Liver (tissue), 9 donors: ENCODE data around the gene AKT3. TPM values are rescaled to one million over a fixed set of nuclear protein-coding genes. Genes with fewer than 3 reads are reported as not detected.
A peak's percentile ranks its signal among the peaks of the same experiment; 100 is the strongest.

Source experiments
- DNase-seq: peaks from one replicate; pipeline ENCODE4 v3.0.0-alpha.2; 2017; ENCODE audit warnings: low spot score
- H3K27ac ChIP-seq, 2 donors: one replicate each; pipeline ENCODE4 v1.7.0; 2013; ENCODE audit warnings: inconsistent platforms in 2 of 2, low read length in 2 of 2, control low read depth in 1 of 2, low read depth in 1 of 2, mild to moderate bottlenecking in 1 of 2
- H3K27me3 ChIP-seq, 4 donors: one replicate each; pipeline versions ENCODE4 v1.6.1 to v1.7.0; 2013; ENCODE audit warnings: low read length in 3 of 4, inconsistent platforms in 1 of 4, mild to moderate bottlenecking in 1 of 4, moderate library complexity in 1 of 4; ENCODE audit not compliant: control insufficient read depth in 4 of 4, insufficient read depth in 4 of 4
- H3K36me3 ChIP-seq, 4 donors: one replicate each; pipeline versions ENCODE4 v1.6.1 to v1.7.0; 2013; ENCODE audit warnings: low read length in 3 of 4, mild to moderate bottlenecking in 3 of 4, low read depth in 1 of 4, moderate library complexity in 1 of 4; ENCODE audit not compliant: control insufficient read depth in 4 of 4, insufficient read depth in 3 of 4
- H3K4me1 ChIP-seq, 4 donors: one replicate each; pipeline versions ENCODE4 v1.6.1 to v1.7.0; 2013; ENCODE audit warnings: low read length in 3 of 4, mild to moderate bottlenecking in 3 of 4, moderate library complexity in 1 of 4; ENCODE audit not compliant: control insufficient read depth in 4 of 4, insufficient read depth in 4 of 4
- H3K4me3 ChIP-seq, 3 donors: one replicate each; pipeline versions ENCODE4 v1.6.1 to v1.7.0; 2013; ENCODE audit warnings: low read length in 3 of 3, control low read depth in 1 of 3, low read depth in 1 of 3, mild to moderate bottlenecking in 1 of 3
- H3K9ac ChIP-seq, 2 donors: one replicate each; pipeline ENCODE4 v1.7.0; 2013; ENCODE audit warnings: low read length in 2 of 2, mild to moderate bottlenecking in 2 of 2, moderate library complexity in 2 of 2, control low read depth in 1 of 2, low read depth in 1 of 2
- H3K9me3 ChIP-seq, 4 donors: one replicate each; pipeline versions ENCODE4 v1.6.1 to v1.7.0; 2013; ENCODE audit warnings: low read length in 3 of 4; ENCODE audit not compliant: control insufficient read depth in 4 of 4
- ATF3 ChIP-seq: IDR thresholded peaks from 2 replicates; pipeline ENCODE4 v1.6.1; 2016; ENCODE audit warnings: antibody characterized with exemption
- CTCF ChIP-seq: fragments of 150-350 bp; IDR thresholded peaks from 2 replicates; pipeline ENCODE4 v1.5.1; 2017; ENCODE audit warnings: improper control_type of control experiment, low read depth, low read length; ENCODE audit not compliant: missing input control
- EGR1 ChIP-seq, 2 donors: IDR thresholded peaks; 2 replicates each; pipeline ENCODE4 v1.6.1; 2016 to 2018; ENCODE audit warnings: antibody characterized with exemption in 2 of 2, low read depth in 2 of 2
- FOXA1 ChIP-seq: IDR thresholded peaks from 2 replicates; pipeline ENCODE4 v1.6.1; 2016; ENCODE audit warnings: antibody characterized with exemption
- FOXA2 ChIP-seq: IDR thresholded peaks from 2 replicates; pipeline ENCODE4 v1.6.1; 2016; ENCODE audit warnings: antibody characterized with exemption
- GABPA ChIP-seq, 2 donors: IDR thresholded peaks in 1 of 2; conservative IDR thresholded peaks in 1 of 2; 2 replicates each; pipeline ENCODE4 v1.6.1; 2016; ENCODE audit warnings: antibody characterized with exemption in 2 of 2, mild to moderate bottlenecking in 1 of 2, moderate library complexity in 1 of 2
- HNF4A ChIP-seq, 2 donors: conservative IDR thresholded peaks; 2 replicates each; pipeline ENCODE4 v1.6.1; 2016; ENCODE audit warnings: antibody characterized with exemption in 2 of 2, mild to moderate bottlenecking in 2 of 2
- JUND ChIP-seq, 2 donors: IDR thresholded peaks; 2 replicates each; pipeline ENCODE4 v1.6.1; 2016; ENCODE audit warnings: antibody characterized with exemption in 2 of 2
- MAX ChIP-seq: IDR thresholded peaks from 2 replicates; pipeline ENCODE4 v1.6.1; 2016; ENCODE audit warnings: antibody characterized with exemption
- NR2F2 ChIP-seq: IDR thresholded peaks from 2 replicates; pipeline ENCODE4 v1.6.1; 2016; ENCODE audit warnings: antibody characterized with exemption
- RAD21 ChIP-seq, 2 donors: IDR thresholded peaks; 2 replicates each; pipeline ENCODE4 v1.6.1; 2016; ENCODE audit warnings: antibody characterized with exemption in 2 of 2, mild to moderate bottlenecking in 2 of 2
- REST ChIP-seq: IDR thresholded peaks from 2 replicates; pipeline ENCODE4 v1.6.1; 2016; ENCODE audit warnings: antibody characterized with exemption, mild to moderate bottlenecking
- RXRA ChIP-seq, 2 donors: IDR thresholded peaks; 2 replicates each; pipeline ENCODE4 v1.6.1; 2017 to 2018; ENCODE audit warnings: antibody characterized with exemption in 2 of 2, mild to moderate bottlenecking in 1 of 2
- SP1 ChIP-seq: IDR thresholded peaks from 2 replicates; pipeline ENCODE4 v1.6.1; 2018; ENCODE audit warnings: antibody characterized with exemption, mild to moderate bottlenecking
- TAF1 ChIP-seq: conservative IDR thresholded peaks from 2 replicates; pipeline ENCODE4 v1.6.1; 2016; ENCODE audit warnings: antibody characterized with exemption, mild to moderate bottlenecking
- YY1 ChIP-seq: IDR thresholded peaks from 2 replicates; pipeline ENCODE4 v1.6.1; 2016; ENCODE audit warnings: antibody characterized with exemption, mild to moderate bottlenecking
- ZBTB33 ChIP-seq: IDR thresholded peaks from 2 replicates; pipeline ENCODE4 v1.6.1; 2016; ENCODE audit warnings: antibody characterized with exemption
- WGBS: extraction: QIAGEN DNeasy Blood & Tissue Kit; methylation state at CpG from one replicate; pipeline ENCODE4 v1.1.7; 2013; 5-methylcytosine and 5-hydroxymethylcytosine counted together
- polyA plus RNA-seq, 2 donors: library from polyadenylated mRNA; stranded (reverse) in 1 of 2; unstranded in 1 of 2; fragments of 200-250 nt in 1 of 2; fragments of >200 nt in 1 of 2; fragmentation: Nextera tagmentation in 1 of 2; extraction: Ambion mirVana in 1 of 2; gene quantifications; one replicate each; pipeline versions ENCODE4 v1.2.1 to v1.2.3, GENCODE V29; 2013 to 2015
- total RNA-seq, 2 donors: library from RNA; depleted of rRNA; stranded (reverse); fragments of >200 nt; gene quantifications; one replicate each; pipeline ENCODE4 v1.2.3, GENCODE V29; 2014
- donor health status: healthy.
- donor health status: healthy.
- donor health status: healthy.
- donor health status: healthy.
- donor health status: healthy.

AKT3 gene
- total and polyA plus RNA-seq, 4 donors = 1.7 to 7.6 (median 2.8) TPM

- TF ChIP-seq NR2F2 = no peak
Observed at GRCh38 chr1:243477731-243478290, 372.2 kb downstream of the AKT3 start (continued).

- 89% methylated on average over 7 of the region's 7 CpGs for WGBS
- Histone ChIP-seq H3K27me3 (no peaks in the 10 kb centered on the region), H3K4me1 (peaks cover 0 to 11% (median 2%) of the 10 kb centered on the region in 4 donors), H3K4me3 (no peak overlapping the region), H3K27ac (no peak overlapping the region), H3K36me3 (peaks cover 0 to 5% (median 0%) of the 10 kb centered on the region in 4 donors), H3K9me3 (no peaks in the 10 kb centered on the region), H3K9ac (no peak overlapping the region)
- TF ChIP-seq HNF4A (conservative IDR thresholded peaks at IDR 0.05) (no peak), FOXA1 (no peak), RAD21 (IDR thresholded peaks at IDR 0.05) (peak; percentile 43 to 53), GABPA (IDR thresholded peaks at IDR 0.05 in 1 of 2, conservative IDR thresholded peaks at IDR 0.05 in 1 of 2) (no peak)
- DNase-seq = no peak
Observed at GRCh38 chr1:243475966-243476365, 374.1 kb downstream of the AKT3 start.

- no peak overlapping the region for H3K9ac ChIP-seq
- no peak overlapping the region for H3K4me3 ChIP-seq
- H3K27me3 ChIP-seq = no peaks in the 10 kb centered on the region
- peaks cover 0 to 11% (median 2%) of the 10 kb centered on the region in 4 donors for H3K4me1 ChIP-seq
- WGBS = 99% methylated on average over 9 of the region's 9 CpGs
- TF ChIP-seq RAD21 (IDR thresholded peaks at IDR 0.05) = no peak
- no peak for TF ChIP-seq YY1
- TF ChIP-seq NR2F2 = no peak
- TF ChIP-seq TAF1 = no peak
- no peak for TF ChIP-seq RXRA (IDR thresholded peaks at IDR 0.05)
- DNase-seq = no peak
- peaks cover 0 to 5% (median 0%) of the 10 kb centered on the region in 4 donors for H3K36me3 ChIP-seq
- H3K9me3 ChIP-seq = no peaks in the 10 kb centered on the region
- H3K27ac ChIP-seq = no peak overlapping the region
Observed at GRCh38 chr1:243474906-243475305, 375.1 kb downstream of the AKT3 start.

- no peak overlapping the region for H3K9ac ChIP-seq
- H3K27me3 ChIP-seq = no peaks in the 10 kb centered on the region
- 94% methylated on average over 55 of the region's 55 CpGs for whole genome bisulfite sequencing
- H3K9me3 ChIP-seq = no peaks in the 10 kb centered on the region
- no peak for DNase-seq
- H3K4me3 ChIP-seq = no peak overlapping the region
- H3K36me3 ChIP-seq = peaks cover 0 to 5% (median 0%) of the 10 kb centered on the region in 4 donors
- peaks cover 0 to 11% (median 2%) of the 10 kb centered on the region in 4 donors for H3K4me1 ChIP-seq
- no peak overlapping the region for H3K27ac ChIP-seq
- TF ChIP-seq CTCF (no peak), MAX (no peak), FOXA2 (no peak), EGR1 (IDR thresholded peaks at IDR 0.05; ENCODE audit: low read depth in 2 of 2) (no peak), GABPA (IDR thresholded peaks at IDR 0.05 in 1 of 2, conservative IDR thresholded peaks at IDR 0.05 in 1 of 2) (no peak), SP1 (no peak), TAF1 (no peak), JUND (IDR thresholded peaks at IDR 0.05) (no peak), ZBTB33 (no peak), NR2F2 (no peak), FOXA1 (no peak), HNF4A (conservative IDR thresholded peaks at IDR 0.05) (no peak), ATF3 (no peak), YY1 (no peak), REST (no peak), RXRA (IDR thresholded peaks at IDR 0.05) (no peak)
Observed at GRCh38 chr1:243474136-243474881, 375.7 kb downstream of the AKT3 start.
